Lower leg skin (tissue), 4 donors: ENCODE measurements around the gene EPB41L4B. TPM values are rescaled to one million over a fixed set of nuclear protein-coding genes. Genes with fewer than 3 reads are reported as not detected.

ENCODE experiments used
- DNase-seq, 2 donors: peaks; one replicate each; pipeline ENCODE4 v3.0.0-alpha.2; 2019; ENCODE audit warnings: low spot score in 2 of 2
- H3K4me3 ChIP-seq: fragments of 200-600 bp; sonication (generic); 2 replicates; pipeline ENCODE4 v1.5.1; 2017; ENCODE audit warnings: mild to moderate bottlenecking, low read depth; ENCODE audit not compliant: poor library complexity, severe bottlenecking
- CTCF ChIP-seq, 3 donors: fragments of 450-650 bp; IDR thresholded peaks; one replicate each; pipeline ENCODE4 v1.5.1; 2016; ENCODE audit warnings: antibody characterized with exemption in 3 of 3, mild to moderate bottlenecking in 3 of 3, moderate library complexity in 2 of 3
- POLR2A ChIP-seq, 2 donors: fragments of 450-650 bp; IDR thresholded peaks; one replicate each; pipeline ENCODE4 v1.6.1; 2016 to 2017; ENCODE audit warnings: antibody characterized with exemption in 2 of 2, mild to moderate bottlenecking in 1 of 2, moderate library complexity in 1 of 2
- WGBS, 2 donors: methylation state at CpG; one replicate each; pipeline ENCODE4 v1.1.5; 2018; 5-methylcytosine and 5-hydroxymethylcytosine counted together
- intact Hi-C: fragments of 100-400 bp; cut with DNase I; formaldehyde crosslinking; loops from one replicate; pipeline ENCODE4 v1.15.0; 2023; ENCODE audit warnings: low total_unique reads
- total RNA-seq, 4 donors: library from RNA; depleted of rRNA; stranded (reverse); fragments of >200 nt; gene quantifications; one replicate each; pipeline ENCODE4 v1.1.0, GENCODE V29; 2016

The EPB41L4B gene
- total RNA-seq, 4 donors from 2014 or later, result 15.4 to 31.6 (median 21.6) TPM

GRCh38 chr9:109186857-109187520 is 133.9 kb downstream of the EPB41L4B start:
- no peak for TF ChIP-seq CTCF (IDR thresholded peaks at IDR 0.05)
- TF ChIP-seq POLR2A (IDR thresholded peaks at IDR 0.05), result no peak
- WGBS, 2 donors, result 77 to 78% methylated on average over 9 of the region's 9 CpGs
- intact Hi-C loops, result no loop called here
- DNase-seq, result no peak
- no peak overlapping the region for H3K4me3 ChIP-seq

GRCh38 chr9:109182940-109183798 is 137.7 kb downstream of the EPB41L4B start:
- intact Hi-C loops, result no loop called here
- 73 to 75% methylated on average over 12 to 13 of the region's 13 CpGs for WGBS, 2 donors
- peak in 1 of 2 donors; percentile 72 for DNase-seq

GRCh38 chr9:109182550-109182939 is 138.3 kb downstream of the EPB41L4B start:
- TF ChIP-seq CTCF (IDR thresholded peaks at IDR 0.05), result no peak
- no peak for TF ChIP-seq POLR2A (IDR thresholded peaks at IDR 0.05)
- intact Hi-C loops, result no loop called here
- no peak for DNase-seq
- H3K4me3 ChIP-seq, result no peak overlapping the region
- 70 to 79% methylated on average over 9 of the region's 9 CpGs for WGBS, 2 donors

More at GRCh38 chr9:109182940-109183798, 137.7 kb downstream of the EPB41L4B start:
- TF ChIP-seq POLR2A (IDR thresholded peaks at IDR 0.05) (no peak), CTCF (IDR thresholded peaks at IDR 0.05) (no peak)
- no peak overlapping the region for H3K4me3 ChIP-seq

- peak in 1 of 2 donors; percentile 26 for DNase-seq
- WGBS, 2 donors, result 75 to 89% methylated on average over 1 of the region's 1 CpG
- intact Hi-C loops, result no loop called here
- no peak for TF ChIP-seq CTCF (IDR thresholded peaks at IDR 0.05)
- no peak for TF ChIP-seq POLR2A (IDR thresholded peaks at IDR 0.05)
- no peak overlapping the region for H3K4me3 ChIP-seq
Observed at GRCh38 chr9:109181284-109181683, 139.6 kb downstream of the EPB41L4B start.

- peak in 1 of 2 donors; percentile 70 for DNase-seq
- TF ChIP-seq CTCF (IDR thresholded peaks at IDR 0.05) (no peak), POLR2A (IDR thresholded peaks at IDR 0.05) (no peak)
Observed at GRCh38 chr9:109179801-109180523, 140.9 kb downstream of the EPB41L4B start.

More at GRCh38 chr9:109179801-109180523, 140.9 kb downstream of the EPB41L4B start:
- intact Hi-C loops, result no loop called here
- no peak overlapping the region for H3K4me3 ChIP-seq
- WGBS, 2 donors, result 66 to 80% methylated on average over 9 of the region's 9 CpGs
